PC-9 (cell line): ENCODE measurements around the gene SYNE1. TPM values are rescaled to one million over a fixed set of nuclear protein-coding genes. Genes with fewer than 3 reads are reported as not detected.
A peak's percentile ranks its signal among the peaks of the same experiment; 100 is the strongest.

ENCODE experiments used
- BruUV-seq: library from RNA; stranded (reverse); fragments of 400-500 nt; replicated peaks from 2 replicates; lab custom pipeline; 2021; lab: Mats Ljungman, UMichigan
- CTCF ChIA-PET: fragments of 300-600 bp; sonication (Branson Sonifier 250); formaldehyde crosslinking; loops from one replicate; lab custom pipeline; 2022; ENCODE audit warnings: antibody characterized with exemption; lab: Charles Lee
- POLR2A ChIA-PET: fragments of 300-600 bp; sonication (Branson Sonifier 250); formaldehyde crosslinking; loops from one replicate; lab custom pipeline; 2022; ENCODE audit warnings: antibody characterized with exemption; ENCODE audit not compliant: unreplicated experiment; lab: Charles Lee
- DNase-seq, 2 experiments: peaks; one replicate each; pipeline versions ENCODE4 v3.0.0 to v3.0.0-alpha.2; 2015 to 2022; ENCODE audit warnings: mixed read lengths in 1 of 2
- H2AFZ ChIP-seq: fragments of 200-600 bp; sonication (generic); 2 replicates; pipeline ENCODE4 v1.8.1; 2017; ENCODE audit warnings: antibody characterized with exemption
- H3F3A ChIP-seq: fragments of 200-600 bp; sonication (generic); 2 replicates; pipeline ENCODE4 v1.8.1; 2017; ENCODE audit warnings: antibody characterized with exemption, mild to moderate bottlenecking, low read depth; ENCODE audit not compliant: insufficient read depth
- H3K27ac ChIP-seq: fragments of 200-600 bp; sonication (generic); 2 replicates; pipeline ENCODE4 v1.6.1; 2016; ENCODE audit warnings: mixed run types
- H3K27me3 ChIP-seq: fragments of 200-600 bp; sonication (generic); 2 replicates; pipeline ENCODE4 v1.6.1; 2016; ENCODE audit warnings: low read depth, mixed run types; ENCODE audit not compliant: insufficient read depth
- H3K36me3 ChIP-seq: fragments of 200-600 bp; sonication (generic); 2 replicates; pipeline ENCODE4 v1.6.1; 2016; ENCODE audit warnings: low read depth, mixed run types
- H3K4me1 ChIP-seq: fragments of 200-600 bp; sonication (generic); replicated peaks from 2 replicates; pipeline ENCODE4 v1.6.1; 2016; ENCODE audit warnings: mixed run types; ENCODE audit not compliant: insufficient read depth
- H3K4me2 ChIP-seq: fragments of 200-600 bp; sonication (generic); 2 replicates; pipeline ENCODE4 v1.6.1; 2017; ENCODE audit warnings: mixed run types
- H3K4me3 ChIP-seq: fragments of 200-600 bp; sonication (generic); 2 replicates; pipeline ENCODE4 v1.6.1; 2016; ENCODE audit warnings: mixed run types
- H3K79me2 ChIP-seq: fragments of 200-600 bp; sonication (generic); 2 replicates; pipeline ENCODE4 v1.6.1; 2017; ENCODE audit warnings: low read depth, mixed run types
- H3K9me2 ChIP-seq: fragments of 200-600 bp; sonication (generic); 2 replicates; pipeline ENCODE4 v1.8.1; 2017; ENCODE audit warnings: mild to moderate bottlenecking; ENCODE audit not compliant: insufficient read depth
- H3K9me3 ChIP-seq: fragments of 200-600 bp; sonication (generic); 2 replicates; pipeline ENCODE4 v1.8.1; 2016; ENCODE audit warnings: low read depth; ENCODE audit not compliant: insufficient read depth
- H4K20me1 ChIP-seq: fragments of 200-600 bp; sonication (generic); 2 replicates; pipeline ENCODE4 v1.8.1; 2017; ENCODE audit not compliant: insufficient read depth
- EZH2 ChIP-seq: fragments of 200-600 bp; sonication (generic); IDR thresholded peaks from 2 replicates; pipeline ENCODE4 v1.8.0; 2017; ENCODE audit warnings: antibody characterized with exemption, low read depth
- intact Hi-C: fragments of 100-400 bp; cut with micrococcal nuclease; formaldehyde crosslinking; loops from one replicate; pipeline ENCODE4 v1.10.0; 2022; ENCODE audit not compliant: unreplicated experiment
- total RNA-seq: library from RNA; stranded (reverse); gene quantifications from 2 replicates; pipeline ENCODE4 v1.2.3, GENCODE V29; 2021
- TF ChIP-seq, protein P1 (sequence below): fragments of 200-600 bp; sonication (generic); conservative IDR thresholded peaks from 2 replicates; pipeline ENCODE4 v1.6.1; 2017; ENCODE audit warnings: mixed run types, antibody characterized with exemption, mild to moderate bottlenecking, moderate library complexity

SYNE1 gene
- total RNA-seq, 1 experiment from 2014 or later = 13.4 TPM

DNA sequence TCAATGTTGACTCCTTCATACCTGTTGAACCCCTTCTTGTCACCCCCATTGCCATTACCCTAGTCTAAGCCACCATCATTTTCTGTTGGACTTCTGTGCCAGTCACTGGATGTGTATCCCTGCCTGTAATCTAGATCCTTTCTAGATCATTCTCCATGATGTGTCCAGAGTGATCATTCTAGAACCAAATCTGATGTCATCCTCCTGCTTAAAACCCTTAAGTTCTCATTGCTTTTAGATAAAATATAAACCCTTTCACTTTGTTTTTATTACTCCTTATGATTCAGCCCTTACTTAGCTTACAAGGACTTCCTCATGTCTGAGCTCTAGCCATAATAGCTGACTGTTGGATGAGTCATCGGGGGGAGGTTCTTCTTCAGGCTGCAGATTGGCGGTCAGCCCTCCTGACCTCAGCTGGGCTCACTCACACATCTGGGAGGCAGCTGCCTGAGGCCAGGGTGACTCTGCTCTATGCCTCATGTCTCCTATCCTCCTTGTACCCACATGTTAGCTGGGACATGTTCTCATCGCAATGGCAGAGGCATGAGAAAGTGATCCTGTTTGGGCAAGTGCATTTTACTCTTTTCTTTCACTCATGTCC lies 542.1 kb downstream of the SYNE1 start:
- DNase-seq = peak; percentile 64 to 95
- intact Hi-C loops = loop anchor here (1.0 to 5.0 kb wide), 2 partner anchors 43 to 194 kb away; no protein-coding TSS in a partner anchor
- no peak for TF ChIP-seq EZH2
- TF ChIP-seq, protein P1, sequence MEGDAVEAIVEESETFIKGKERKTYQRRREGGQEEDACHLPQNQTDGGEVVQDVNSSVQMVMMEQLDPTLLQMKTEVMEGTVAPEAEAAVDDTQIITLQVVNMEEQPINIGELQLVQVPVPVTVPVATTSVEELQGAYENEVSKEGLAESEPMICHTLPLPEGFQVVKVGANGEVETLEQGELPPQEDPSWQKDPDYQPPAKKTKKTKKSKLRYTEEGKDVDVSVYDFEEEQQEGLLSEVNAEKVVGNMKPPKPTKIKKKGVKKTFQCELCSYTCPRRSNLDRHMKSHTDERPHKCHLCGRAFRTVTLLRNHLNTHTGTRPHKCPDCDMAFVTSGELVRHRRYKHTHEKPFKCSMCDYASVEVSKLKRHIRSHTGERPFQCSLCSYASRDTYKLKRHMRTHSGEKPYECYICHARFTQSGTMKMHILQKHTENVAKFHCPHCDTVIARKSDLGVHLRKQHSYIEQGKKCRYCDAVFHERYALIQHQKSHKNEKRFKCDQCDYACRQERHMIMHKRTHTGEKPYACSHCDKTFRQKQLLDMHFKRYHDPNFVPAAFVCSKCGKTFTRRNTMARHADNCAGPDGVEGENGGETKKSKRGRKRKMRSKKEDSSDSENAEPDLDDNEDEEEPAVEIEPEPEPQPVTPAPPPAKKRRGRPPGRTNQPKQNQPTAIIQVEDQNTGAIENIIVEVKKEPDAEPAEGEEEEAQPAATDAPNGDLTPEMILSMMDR = no peak
- H3K27me3 ChIP-seq = no peaks in the 10 kb centered on the region
- H3F3A ChIP-seq = peaks cover 37% of the 10 kb centered on the region; the same call in 1 of the 2 replicates
- no peak overlapping the region for H2AFZ ChIP-seq
- H3K79me2 ChIP-seq = no peaks in the 10 kb centered on the region
- H3K36me3 ChIP-seq = no peaks in the 10 kb centered on the region
- peaks cover 72% of the 10 kb centered on the region for H3K4me1 ChIP-seq
- peaks cover 8% of the 10 kb centered on the region; the same call in 1 of the 2 replicates for H3K9me3 ChIP-seq
- BruUV-seq = no TSS peak
- H3K4me3 ChIP-seq = no peak overlapping the region
- ChIA-PET CTCF (interaction anchor here (0.7 kb wide), 1 partner anchor 16 kb away, joined by 4 read pairs; no protein-coding TSS in a partner anchor), POLR2A (interaction anchor here (0.7 kb wide), 1 partner anchor 17 kb away, joined by 3 read pairs; no protein-coding TSS in a partner anchor)
- no peaks in the 10 kb centered on the region for H3K9me2 ChIP-seq
- no peaks in the 10 kb centered on the region for H4K20me1 ChIP-seq
- peak overlapping the region; percentile 23; the same call in 1 of the 2 replicates for H3K4me2 ChIP-seq
- peak overlapping the region; percentile 86 for H3K27ac ChIP-seq

DNA sequence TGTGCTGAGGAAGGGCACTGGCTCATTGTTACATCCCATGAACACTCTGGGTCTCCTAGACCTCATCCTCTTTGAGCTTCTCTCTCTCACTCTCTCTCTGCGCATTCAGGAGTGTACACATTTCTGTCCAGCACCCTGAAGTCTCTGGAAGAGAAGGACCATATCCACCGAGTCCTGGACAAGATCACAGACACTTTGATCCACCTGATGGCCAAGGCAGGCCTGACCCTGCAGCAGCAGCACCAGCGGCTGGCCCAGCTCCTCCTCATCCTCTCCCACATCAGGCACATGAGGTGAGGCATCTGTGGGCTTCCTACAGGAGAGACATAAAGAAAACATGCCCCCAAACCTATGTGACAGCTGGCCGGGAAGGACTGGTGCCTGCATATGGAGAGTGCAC lies 542.9 kb downstream of the SYNE1 start:
- Histone ChIP-seq H3K9me2 (no peaks in the 10 kb centered on the region), H3K4me1 (peaks cover 69% of the 10 kb centered on the region), H3K27ac (peak overlapping the region; percentile 86), H3K9me3 (peaks cover 8% of the 10 kb centered on the region; the same call in 1 of the 2 replicates), H4K20me1 (no peaks in the 10 kb centered on the region), H3K4me2 (0 out of 2 replicates have a peak overlapping the region, but pooled peaks have one; percentile 23), H3K79me2 (no peaks in the 10 kb centered on the region), H2AFZ (no peak overlapping the region), H3K4me3 (no peak overlapping the region), H3K36me3 (no peaks in the 10 kb centered on the region), H3F3A (peaks cover 30% of the 10 kb centered on the region; the same call in 1 of the 2 replicates), H3K27me3 (no peaks in the 10 kb centered on the region)
- DNase-seq = no peak
- intact Hi-C loops = no loop called here
- ChIA-PET POLR2A (no interaction called here), CTCF (interaction anchor here (0.7 kb wide), 1 partner anchor 15 kb away, joined by 4 read pairs; no protein-coding TSS in a partner anchor)
- TF ChIP-seq, protein P1 = no peak
- no peak for TF ChIP-seq EZH2
- BruUV-seq = no TSS peak

DNA sequence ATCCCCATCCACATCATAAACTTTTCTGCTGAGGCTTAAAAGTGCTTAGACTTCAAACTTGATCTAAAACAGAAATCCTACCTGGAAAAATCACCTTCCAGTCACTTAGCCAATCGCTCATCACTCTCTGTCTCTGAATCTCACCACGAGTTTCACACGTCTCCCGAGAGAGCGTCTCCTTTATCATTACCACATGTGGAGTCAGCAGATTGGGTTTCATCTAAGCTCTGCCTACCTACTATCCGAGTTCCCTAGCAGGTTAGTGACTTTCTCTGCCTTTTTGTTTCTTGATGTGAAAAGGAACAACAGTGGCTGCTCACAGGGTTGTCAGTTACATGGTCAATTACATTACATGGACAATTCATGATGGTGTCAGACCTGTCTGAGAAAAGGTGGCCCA lies 543.5 kb downstream of the SYNE1 start:
- no peak for DNase-seq
- Histone ChIP-seq H3K4me1 (peaks cover 67% of the 10 kb centered on the region), H4K20me1 (no peaks in the 10 kb centered on the region), H3K9me2 (no peaks in the 10 kb centered on the region), H3K4me3 (no peak overlapping the region), H3K27ac (no peak overlapping the region), H3K79me2 (no peaks in the 10 kb centered on the region), H2AFZ (no peak overlapping the region), H3K9me3 (peaks cover 8% of the 10 kb centered on the region; the same call in 1 of the 2 replicates), H3F3A (peaks cover 30% of the 10 kb centered on the region; the same call in 1 of the 2 replicates), H3K36me3 (no peaks in the 10 kb centered on the region), H3K4me2 (no peak overlapping the region), H3K27me3 (no peaks in the 10 kb centered on the region)
- TF ChIP-seq, protein P1 = no peak
- no peak for TF ChIP-seq EZH2
- intact Hi-C loops = no loop called here
- ChIA-PET POLR2A (no interaction called here), CTCF (no interaction called here)
- BruUV-seq = no TSS peak
